Epithelial cell of proximal tubule (primary cell): ENCODE data around the gene TMIE. TPM values are rescaled to one million over a fixed set of nuclear protein-coding genes. Genes with fewer than 3 reads are reported as not detected.

ENCODE experiments used
- DNase-seq: peaks from one replicate; pipeline ENCODE4 v3.0.0-alpha.2; 2011; ENCODE audit warnings: low read depth
- H3K4me3 ChIP-seq: 2 replicates; pipeline ENCODE4 v1.5.1; 2011; ENCODE audit warnings: low read depth, mild to moderate bottlenecking, low read length
- CTCF ChIP-seq: conservative IDR thresholded peaks from 2 replicates; pipeline ENCODE4 v1.5.1; 2012; ENCODE audit warnings: low read depth, mild to moderate bottlenecking, low read length
- total RNA-seq: library from RNA; depleted of rRNA; stranded (reverse); fragments of >200 nt; gene quantifications from 2 replicates; pipeline ENCODE4 v1.2.3, GENCODE V29; 2015

Gene TMIE
- total RNA-seq, 1 donor from 2014 or later = not detected

GRCh38 chr3:46690798-46691197 is 10.4 kb upstream of the TMIE start:
- DNase-seq = no peak
- no peak for TF ChIP-seq CTCF
- H3K4me3 ChIP-seq = no peak overlapping the region

GRCh38 chr3:46692566-46692990 is 8.6 kb upstream of the TMIE start:
- no peak for TF ChIP-seq CTCF
- peak; percentile 16 for DNase-seq
- peak overlapping the region; percentile 72 for H3K4me3 ChIP-seq

GRCh38 chr3:46693038-46693891 is 7.9 kb upstream of the TMIE start, which contains the start of gene ALS2CL:
Gene ALS2CL, minus strand, starts transcription at chr3:46693679. Its CDS starts 4,239 bp downstream, at chr3:46689440.
- DNase-seq = no peak
- TF ChIP-seq CTCF = no peak
- peak within 1 kb of the TSS; percentile 72 for H3K4me3 ChIP-seq

GRCh38 chr3:46693892-46694226 is 7.3 kb upstream of the TMIE start:
- TF ChIP-seq CTCF = no peak
- DNase-seq = no peak
- H3K4me3 ChIP-seq = peak overlapping the region; percentile 72

GRCh38 chr3:46694520-46694919 is 6.7 kb upstream of the TMIE start:
- no peak for DNase-seq
- TF ChIP-seq CTCF = no peak
- no peak overlapping the region for H3K4me3 ChIP-seq

- H3K4me3 ChIP-seq = no peak overlapping the region
- peak; percentile 44 for TF ChIP-seq CTCF
- DNase-seq = no peak
Measured at GRCh38 chr3:46695177-46695961, 5.8 kb upstream of the TMIE start.
